HG03025 (cell line): ENCODE results near the gene HOXC12.

Experiments used
- ATAC-seq: cut with Tn5 transposase; IDR thresholded peaks from one replicate; pipeline ENCODE4 v1.9.1; 2021; ENCODE audit warnings: mild to moderate bottlenecking, moderate library complexity; ENCODE audit not compliant: unreplicated experiment, low FRiP score

HOXC12 gene

GRCh38 chr12:53982648-53983567 lies 28.2 kb downstream of the HOXC12 start:
- ATAC-seq = no peak

- ATAC-seq = no peak
These were observed 28.9 kb downstream of the HOXC12 start for GRCh38 chr12:53983568-53983949.

- ATAC-seq = no peak
These were observed 29.4 kb downstream of the HOXC12 start for GRCh38 chr12:53983950-53984572.

GRCh38 chr12:53984901-53985691 lies 30.4 kb downstream of the HOXC12 start, which contains the start of gene HOXC10:
TSS of gene HOXC10 (plus strand) at chr12:53985146. CDS start at chr12:53985260, 114 bp downstream.
- no peak for ATAC-seq

GRCh38 chr12:53985692-53985993 lies 30.9 kb downstream of the HOXC12 start:
- no peak for ATAC-seq

- no peak for ATAC-seq
These were observed 31.4 kb downstream of the HOXC12 start for GRCh38 chr12:53985994-53986685.

GRCh38 chr12:53986686-53987483 lies 32.2 kb downstream of the HOXC12 start:
- no peak for ATAC-seq

- ATAC-seq = no peak
These were observed 33.1 kb downstream of the HOXC12 start for GRCh38 chr12:53987787-53988230.

- ATAC-seq = no peak
These were observed 34.0 kb downstream of the HOXC12 start for GRCh38 chr12:53988541-53989226.

GRCh38 chr12:53989227-53990113 lies 34.8 kb downstream of the HOXC12 start:
- no peak for ATAC-seq

GRCh38 chr12:53990311-53991076 lies 35.8 kb downstream of the HOXC12 start:
- no peak for ATAC-seq

GRCh38 chr12:53991077-53991460 lies 36.4 kb downstream of the HOXC12 start:
- ATAC-seq = no peak

- ATAC-seq = no peak
These were observed 37.7 kb downstream of the HOXC12 start for GRCh38 chr12:53992377-53992889.

- no peak for ATAC-seq
These were observed 38.7 kb downstream of the HOXC12 start for GRCh38 chr12:53993162-53994008.

- ATAC-seq = no peak
These were observed 39.2 kb downstream of the HOXC12 start for GRCh38 chr12:53994009-53994263.

- no peak for ATAC-seq
These were observed 39.7 kb downstream of the HOXC12 start for GRCh38 chr12:53994264-53995001.
